HEK293 (cell line): ENCODE data around the gene TRIM40.

Experiments used
- CTCF ChIP-seq: fragments of 450-650 bp; formaldehyde crosslinking; IDR thresholded peaks from 2 replicates; pipeline ENCODE4 v1.5.1; 2016; ENCODE audit warnings: missing biosample characterization, missing genetic modification characterization
- MZF1 ChIP-seq: fragments of 450-650 bp; formaldehyde crosslinking; IDR thresholded peaks from 2 replicates; pipeline ENCODE4 v1.5.1; 2017; ENCODE audit warnings: missing biosample characterization, missing genetic modification characterization, borderline replicate concordance

- TF ChIP-seq MZF1 (tag by site-specific recombination) (no peak), CTCF (no peak)
Measured at GRCh38 chr6:30171677-30172471, 35.9 kb downstream of the TRIM40 start.
